BE2C (cell line): Measurements from ENCODE around the gene FAM156B.
"Not testable (repeated sequence)": the region's sequence is repeated elsewhere in the genome, so short reads cannot be mapped to it uniquely, and the experiment has no call there.

Experiments
- DNase-seq: peaks from one replicate; pipeline ENCODE4 v3.0.0-alpha.2; 2020
- H3K27me3 ChIP-seq: fragments of 250-450 bp; sonication (Bioruptor Pico); 2 replicates; pipeline ENCODE4 v1.5.1; 2020; ENCODE audit warnings: mild to moderate bottlenecking
- H3K36me3 ChIP-seq: fragments of 250-450 bp; sonication (Bioruptor Pico); 2 replicates; pipeline ENCODE4 v1.5.1; 2020; ENCODE audit warnings: mild to moderate bottlenecking
- H3K4me1 ChIP-seq: fragments of 250-450 bp; sonication (Bioruptor Pico); 2 replicates; pipeline ENCODE4 v1.5.1; 2020
- H3K4me3 ChIP-seq: 2 replicates; pipeline ENCODE4 v1.5.1; 2011; ENCODE audit warnings: low read depth, low read length
- H3K9me3 ChIP-seq: fragments of 250-450 bp; sonication (Bioruptor Pico); 2 replicates; pipeline ENCODE4 v1.5.1; 2020
- CTCF ChIP-seq: IDR thresholded peaks from 2 replicates; pipeline ENCODE4 v1.5.1; 2012; ENCODE audit warnings: mild to moderate bottlenecking, low read depth, low read length

The FAM156B gene

DNA sequence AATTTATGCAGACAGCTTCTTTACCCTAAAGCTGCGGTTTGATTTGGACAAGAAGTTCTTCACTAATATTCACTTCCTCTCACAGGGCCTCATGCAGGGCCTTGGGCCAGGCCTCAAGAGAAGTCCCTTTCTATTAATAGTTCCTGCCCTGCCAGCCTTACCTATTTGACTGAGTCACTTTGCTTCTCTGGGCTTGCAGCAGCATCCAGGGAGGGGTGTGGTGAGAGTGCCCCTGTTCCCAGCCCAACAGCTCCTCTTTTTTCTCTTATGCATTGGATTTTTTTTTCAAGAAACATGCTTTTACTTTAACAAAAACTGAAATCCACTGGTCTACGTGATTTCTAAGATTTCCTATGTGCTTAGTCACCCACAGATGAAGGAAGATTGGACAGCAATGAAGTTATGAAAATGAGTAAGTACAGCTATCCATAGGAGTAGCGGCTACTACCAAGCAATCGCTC is 26.7 kb downstream of the FAM156B start:
- TF ChIP-seq CTCF, result no peak
- Histone ChIP-seq H3K27me3 (no peaks in the 10 kb centered on the region), H3K4me3 (no peak overlapping the region), H3K36me3 (no peaks in the 10 kb centered on the region), H3K9me3 (no peaks in the 10 kb centered on the region), H3K4me1 (no peaks in the 10 kb centered on the region)
- DNase-seq, result no peak

DNA sequence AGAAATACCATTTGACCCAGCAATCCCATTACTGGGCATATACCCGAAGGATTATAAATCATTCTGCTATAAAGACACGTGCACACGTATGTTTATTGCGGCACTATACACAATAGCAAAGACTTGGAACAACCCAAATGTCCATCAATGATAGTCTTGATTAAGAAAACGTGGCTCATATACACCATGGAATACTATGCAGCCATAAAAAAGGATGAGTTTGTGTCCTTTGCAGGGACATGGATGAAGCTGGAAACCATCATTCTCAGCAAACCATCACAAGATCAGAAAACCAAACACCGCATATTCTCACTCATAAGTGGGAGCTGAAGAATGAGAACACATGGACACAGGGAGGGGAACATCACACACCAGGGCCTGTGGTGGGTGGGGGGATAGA is 33.1 kb downstream of the FAM156B start:
- not testable (repeated sequence) for H3K4me1 ChIP-seq, H3K36me3 ChIP-seq, H3K27me3 ChIP-seq, DNase-seq, H3K4me3 ChIP-seq, H3K9me3 ChIP-seq

- TF ChIP-seq CTCF, result no peak
- no peaks in the 10 kb centered on the region for H3K4me1 ChIP-seq
- no peaks in the 10 kb centered on the region for H3K36me3 ChIP-seq
- H3K4me3 ChIP-seq, result no peak overlapping the region
- no peaks in the 10 kb centered on the region for H3K27me3 ChIP-seq
- H3K9me3 ChIP-seq, result no peaks in the 10 kb centered on the region
- DNase-seq, result no peak
Measured at GRCh38 chrX:52933213-52933612, 36.1 kb downstream of the FAM156B start.

GRCh38 chrX:52933976-52934703 is 37.0 kb downstream of the FAM156B start:
- no peaks in the 10 kb centered on the region for H3K27me3 ChIP-seq
- H3K4me1 ChIP-seq, result no peaks in the 10 kb centered on the region

DNA sequence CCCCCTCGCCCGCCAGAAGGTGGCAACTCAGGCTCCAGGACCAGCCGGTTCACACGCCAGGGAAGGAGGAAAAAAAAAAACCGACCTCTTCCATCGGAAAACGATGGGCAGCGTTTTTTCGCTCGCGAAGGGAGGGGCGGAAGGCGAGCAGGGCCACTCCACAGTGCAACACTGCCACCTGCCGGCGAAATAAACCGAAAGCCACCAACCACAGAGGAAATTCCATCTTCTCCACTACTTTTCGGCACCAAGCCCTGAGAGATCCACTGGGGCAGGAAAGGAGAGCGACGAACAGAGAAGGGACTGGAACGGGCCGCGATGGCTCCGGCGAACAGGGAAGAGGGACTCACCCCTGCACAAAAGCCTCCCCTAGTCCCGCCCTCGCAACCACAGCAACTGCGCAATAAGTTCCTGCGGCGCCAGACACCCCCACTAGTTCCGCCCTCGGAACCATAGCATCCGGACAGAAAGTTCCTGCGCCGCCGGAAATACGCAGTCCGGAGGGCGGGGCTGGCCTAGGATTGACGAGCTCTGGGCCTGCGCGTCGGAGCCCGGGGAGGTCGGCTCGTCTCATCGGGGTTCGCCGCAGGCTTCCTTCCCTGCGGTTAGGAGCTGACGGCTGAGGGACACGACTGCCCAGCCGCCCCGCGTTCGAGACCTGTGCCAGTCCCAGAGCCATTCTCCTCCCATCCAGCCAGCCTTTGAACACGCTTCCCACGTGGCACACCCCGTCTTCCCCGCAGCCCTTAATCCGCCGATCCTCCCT is 37.8 kb downstream of the FAM156B start:
- peak; percentile 89 for DNase-seq
- Histone ChIP-seq H3K4me1 (no peaks in the 10 kb centered on the region), H3K4me3 (peak overlapping the region; percentile 74), H3K36me3 (no peaks in the 10 kb centered on the region), H3K27me3 (no peaks in the 10 kb centered on the region), H3K9me3 (no peaks in the 10 kb centered on the region)
- TF ChIP-seq CTCF, result peak; percentile 76

More at GRCh38 chrX:52933976-52934703, 37.0 kb downstream of the FAM156B start:
- no peak for TF ChIP-seq CTCF
- no peaks in the 10 kb centered on the region for H3K36me3 ChIP-seq
- H3K9me3 ChIP-seq, result no peaks in the 10 kb centered on the region
- no peak for DNase-seq
- H3K4me3 ChIP-seq, result peak overlapping the region; percentile 74

DNA sequence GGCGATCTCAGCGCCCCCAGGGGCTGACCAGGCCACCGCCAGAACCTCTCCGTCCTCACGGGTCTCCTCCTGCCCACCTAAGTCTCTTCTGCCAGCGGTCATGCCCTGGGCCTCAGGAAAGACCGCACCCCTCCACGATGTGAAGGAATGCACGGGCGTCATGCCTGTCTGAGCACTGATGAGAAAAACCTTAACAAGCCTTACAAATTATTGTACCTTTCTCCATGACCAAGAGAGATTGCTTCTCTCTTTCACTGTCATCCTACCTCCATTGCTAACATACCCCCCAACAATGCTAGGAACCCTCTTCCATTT is 38.3 kb downstream of the FAM156B start:
- not testable (repeated sequence) for H3K36me3 ChIP-seq, H3K27me3 ChIP-seq, H3K4me1 ChIP-seq, H3K9me3 ChIP-seq, DNase-seq
- H3K4me3 ChIP-seq, result peak overlapping the region; percentile 74

DNA sequence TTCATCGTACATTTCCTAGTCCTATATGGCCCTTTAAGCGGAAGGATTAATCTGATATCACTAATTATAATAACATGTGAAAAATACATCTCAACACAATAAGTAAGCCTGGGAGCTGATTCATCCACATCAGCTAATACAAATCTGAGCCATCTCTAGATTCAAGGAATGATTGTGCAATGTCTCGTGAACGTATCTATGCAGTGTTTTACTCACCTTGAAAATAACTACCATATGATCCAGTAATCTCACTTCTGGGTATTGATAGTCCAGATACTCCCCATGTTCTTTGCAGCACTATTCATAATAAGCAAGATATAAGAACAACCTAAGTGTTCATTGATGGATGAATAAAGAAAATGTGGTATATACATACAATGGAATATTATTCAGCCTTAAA is 43.6 kb downstream of the FAM156B start:
- H3K27me3 ChIP-seq, DNase-seq, H3K4me3 ChIP-seq, H3K4me1 ChIP-seq, H3K9me3 ChIP-seq, H3K36me3 ChIP-seq: not testable (repeated sequence)

- H3K4me3 ChIP-seq, result not testable (repeated sequence)
Measured at GRCh38 chrX:52941728-52942127, 44.6 kb downstream of the FAM156B start.

DNA sequence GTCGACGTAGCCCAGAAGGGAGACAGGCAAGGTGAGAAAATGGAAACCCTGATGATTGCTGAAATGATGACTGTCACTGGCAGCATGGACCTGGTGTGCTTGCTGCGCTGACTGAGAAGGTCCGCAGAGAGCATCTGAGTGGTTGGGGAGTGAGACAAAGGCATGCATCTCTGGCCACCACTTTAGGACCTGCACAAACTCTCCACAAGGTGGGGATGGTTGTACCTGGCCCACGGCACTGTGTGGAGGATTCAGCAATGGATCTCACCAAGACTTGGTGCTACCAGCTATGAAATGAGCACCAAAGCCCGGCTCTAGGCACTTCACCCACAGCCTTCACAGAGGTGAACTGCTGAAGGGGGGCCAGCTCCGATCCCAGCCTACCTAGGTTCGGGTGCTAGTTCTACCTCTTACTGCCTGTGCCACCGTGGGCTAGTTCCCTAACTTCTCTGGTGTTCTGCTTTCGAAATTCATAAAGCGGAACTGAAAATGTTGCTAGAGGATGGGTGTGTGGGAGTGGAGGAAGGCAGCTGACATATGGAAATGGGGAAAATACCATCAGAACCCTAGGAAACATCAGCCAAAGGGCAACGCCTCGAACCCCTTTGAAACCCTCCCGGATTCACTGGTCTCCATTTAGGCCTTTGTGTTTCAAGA is 48.8 kb downstream of the FAM156B start:
- not testable (repeated sequence) for H3K36me3 ChIP-seq, H3K4me1 ChIP-seq, H3K27me3 ChIP-seq, H3K4me3 ChIP-seq, DNase-seq, H3K9me3 ChIP-seq

More at GRCh38 chrX:52941728-52942127, 44.6 kb downstream of the FAM156B start:
- H3K9me3 ChIP-seq, DNase-seq, H3K36me3 ChIP-seq, H3K27me3 ChIP-seq, H3K4me1 ChIP-seq: not testable (repeated sequence)

DNA sequence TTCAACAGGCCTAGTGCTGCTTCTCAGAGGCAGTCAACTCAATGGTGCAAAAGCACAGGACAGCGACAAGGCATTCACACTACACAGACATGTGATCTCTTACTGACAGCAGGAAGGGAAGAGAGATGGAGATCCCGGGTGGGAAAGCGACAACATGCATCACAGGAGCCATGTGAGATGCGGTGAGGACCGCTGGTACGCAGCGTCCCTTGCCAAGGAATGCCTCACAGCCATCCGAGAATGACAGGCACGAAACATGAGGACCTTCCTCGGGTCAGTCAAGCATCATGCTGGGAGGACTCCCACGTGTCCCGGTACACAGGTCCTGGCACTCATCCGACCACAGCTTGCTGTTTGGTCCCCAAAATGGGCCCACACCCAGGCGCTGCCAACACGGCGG is 50.4 kb downstream of the FAM156B start:
- H3K9me3 ChIP-seq, H3K4me3 ChIP-seq: not testable (repeated sequence)

DNA sequence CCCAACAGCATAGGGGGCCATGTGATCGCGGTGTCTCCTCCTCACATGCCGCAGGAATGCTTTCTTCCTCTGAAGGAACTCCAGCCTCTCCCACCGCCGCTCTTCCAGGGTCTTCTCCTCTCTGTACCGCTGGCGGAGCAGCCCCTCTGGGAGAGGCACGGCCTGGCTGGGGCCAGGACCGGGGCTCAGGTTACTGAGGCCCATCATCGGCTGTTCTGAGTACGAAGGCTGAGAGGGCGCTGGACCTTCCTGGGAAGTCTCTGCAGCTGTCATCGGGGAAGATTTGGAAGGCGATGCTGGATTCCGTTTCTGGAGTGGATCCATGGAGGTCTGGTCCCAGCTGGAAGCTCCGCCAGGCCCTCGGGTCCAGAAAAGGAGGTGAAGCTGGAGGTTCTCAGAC is 51.1 kb downstream of the FAM156B start:
- not testable (repeated sequence) for DNase-seq, H3K4me3 ChIP-seq, H3K4me1 ChIP-seq, H3K9me3 ChIP-seq, H3K27me3 ChIP-seq, H3K36me3 ChIP-seq

More for the DNA sequence above, 50.4 kb downstream of the FAM156B start:
- not testable (repeated sequence) for H3K36me3 ChIP-seq, H3K27me3 ChIP-seq, DNase-seq, H3K4me1 ChIP-seq
